GM18867 (cell line): ENCODE results near the gene GREB1.

Experiments
- ATAC-seq: cut with Tn5 transposase; IDR thresholded peaks from one replicate; pipeline ENCODE4 v1.9.1; 2021; ENCODE audit warnings: mild to moderate bottlenecking, moderate library complexity; ENCODE audit not compliant: unreplicated experiment

Gene GREB1

GRCh38 chr2:11535899-11536344 lies 2.1 kb downstream of the GREB1 start:
- no peak for ATAC-seq

GRCh38 chr2:11537951-11538350 lies 4.1 kb downstream of the GREB1 start:
- no peak for ATAC-seq

- no peak for ATAC-seq
Measured at GRCh38 chr2:11539317-11540147, 5.7 kb downstream of the GREB1 start.

GRCh38 chr2:11540148-11540995 lies 6.5 kb downstream of the GREB1 start:
- ATAC-seq: no peak

- ATAC-seq: no peak
Measured at GRCh38 chr2:11540996-11541692, 7.3 kb downstream of the GREB1 start.

GRCh38 chr2:11541693-11542274 lies 7.9 kb downstream of the GREB1 start:
- ATAC-seq: peak; percentile 58

GRCh38 chr2:11542275-11542819 lies 8.5 kb downstream of the GREB1 start:
- no peak for ATAC-seq

- no peak for ATAC-seq
Measured at GRCh38 chr2:11543337-11544216, 9.7 kb downstream of the GREB1 start.

GRCh38 chr2:11546072-11546471 lies 12.2 kb downstream of the GREB1 start:
- ATAC-seq: no peak

- no peak for ATAC-seq
Measured at GRCh38 chr2:11547912-11548497, 14.2 kb downstream of the GREB1 start.

GRCh38 chr2:11550302-11550701 lies 16.5 kb downstream of the GREB1 start:
- no peak for ATAC-seq

GRCh38 chr2:11550901-11551568 lies 17.2 kb downstream of the GREB1 start:
- no peak for ATAC-seq

- ATAC-seq: no peak
Measured at GRCh38 chr2:11551569-11552259, 17.9 kb downstream of the GREB1 start.

- no peak for ATAC-seq
Measured at GRCh38 chr2:11552260-11552638, 18.4 kb downstream of the GREB1 start.

GRCh38 chr2:11553661-11554398 lies 20.0 kb downstream of the GREB1 start:
- ATAC-seq: peak; percentile 30

- peak; percentile 65 for ATAC-seq
Measured at GRCh38 chr2:11554399-11554716, 20.5 kb downstream of the GREB1 start.

- ATAC-seq: no peak
Measured at GRCh38 chr2:11556101-11556806, 22.4 kb downstream of the GREB1 start.
